Heart left ventricle (tissue), 13 donors: ENCODE measurements around the gene CLCF1.
"Not testable (repeated sequence)": the region's sequence is repeated elsewhere in the genome, so short reads cannot be mapped to it uniquely, and the experiment has no call there.

Source experiments
- CTCF ChIP-seq, 12 donors: fragments of 200-600 bp; sonication (generic) in 4 of 12; IDR thresholded peaks; one replicate each; pipeline versions ENCODE4 v1.5.0 to v1.8.0; 2018 to 2022; ENCODE audit warnings: antibody characterized with exemption in 12 of 12, mild to moderate bottlenecking in 5 of 12
- POLR2A ChIP-seq, 2 donors: fragments of 450-650 bp; IDR thresholded peaks; one replicate each; pipeline ENCODE4 v1.6.1; 2017; ENCODE audit warnings: antibody characterized with exemption in 2 of 2, mild to moderate bottlenecking in 2 of 2, moderate library complexity in 2 of 2
- donor health status: ischemic (EF 13 %, LVEDD 7.1; RV severe dilation, severe dysfunction).
- donor health status: DM: no; HTN: yes; CAD: no.
- donor health status: DM: no; HTN: no; CAD: no.
- donor health status: ischemic (EF 25% LVEDD 6.9; RV normal size, moderate dysfunction).
- donor health status: ischemic (EF 25% LVEDD 5.7; RV mildly dilated, moderate dysfunction).
- donor health status: ischemic (EF 35%, LVEDD 5.7; RV mildly dilated, moderate dysfunction).
- donor health status: nonischemic (EF 11% LVEDD 7.7; RV severe dilation, severe dysfunction).
- donor health status: DM: yes; HTN: yes; CAD: no.
- donor health status: PGD.
- donor health status: ischemic (EF 29% LVEDD 5.4; RV normal size, mild dysfunction).
- donor health status: nonischemic (EF 23%, LVEDD 6.1; RV moderate dilation, normal function).

GRCh38 chr11:67402192-67402839 is 28.9 kb upstream of the CLCF1 start:
- not testable (repeated sequence) for TF ChIP-seq CTCF, POLR2A (IDR thresholded peaks at IDR 0.05)
